Sigmoid colon (tissue), 7 donors: ENCODE measurements around the gene CCNC. TPM values are rescaled to one million over a fixed set of nuclear protein-coding genes. Genes with fewer than 3 reads are reported as not detected.

Experiments used
- DNase-seq: peaks from one replicate; pipeline ENCODE4 v3.0.0-alpha.2; 2019
- H3K27ac ChIP-seq, 4 donors: fragments of 200-600 bp; sonication (generic); one replicate each; pipeline ENCODE4 v1.5.1; 2016 to 2019; ENCODE audit warnings: mild to moderate bottlenecking in 1 of 4
- H3K27me3 ChIP-seq, 3 donors: fragments of 200-600 bp; sonication (generic); one replicate each; pipeline ENCODE4 v1.5.1; 2019; ENCODE audit warnings: mild to moderate bottlenecking in 1 of 3
- H3K36me3 ChIP-seq, 4 donors: fragments of 200-600 bp; sonication (generic); one replicate each; pipeline ENCODE4 v1.5.1; 2016 to 2019
- H3K4me1 ChIP-seq, 4 donors: fragments of 200-600 bp; sonication (generic); one replicate each; pipeline ENCODE4 v1.5.1; 2017 to 2019
- H3K4me3 ChIP-seq, 4 donors: fragments of 200-600 bp; sonication (generic); one replicate each; pipeline ENCODE4 v1.5.1; 2017 to 2019; ENCODE audit warnings: mild to moderate bottlenecking in 2 of 4, moderate library complexity in 1 of 4
- H3K9me3 ChIP-seq, 4 donors: fragments of 200-600 bp in 3 of 4; sonication (generic) in 3 of 4; one replicate each; pipeline versions ENCODE4 v1.5.1 to v1.6.1; 2013 to 2019
- EP300 ChIP-seq, 4 donors: sonication (generic); formaldehyde crosslinking; IDR thresholded peaks; one replicate each; pipeline ENCODE4 v1.6.1; 2017; ENCODE audit warnings: antibody characterized with exemption in 4 of 4
- POLR2A ChIP-seq, 2 donors: fragments of 450-650 bp; IDR thresholded peaks; one replicate each; pipeline ENCODE4 v1.6.1; 2016; ENCODE audit warnings: antibody characterized with exemption in 2 of 2, mild to moderate bottlenecking in 2 of 2, moderate library complexity in 2 of 2
- POLR2AphosphoS5 ChIP-seq, 4 donors: sonication (generic); formaldehyde crosslinking; IDR thresholded peaks; one replicate each; pipeline ENCODE4 v1.6.1; 2017; ENCODE audit warnings: antibody characterized with exemption in 4 of 4
- WGBS, 2 donors: extraction: QIAGEN DNeasy Blood & Tissue Kit; methylation state at CpG; one replicate each; pipeline ENCODE4 v1.1.7; 2013; 5-methylcytosine and 5-hydroxymethylcytosine counted together
- intact Hi-C: fragments of 100-400 bp; cut with DNase I; formaldehyde crosslinking; loops from one replicate; pipeline ENCODE4 v1.15.1; 2023
- polyA plus RNA-seq, 3 donors: library from polyadenylated mRNA; stranded (reverse); fragments of 200-250 nt; gene quantifications; one replicate each; pipeline ENCODE4 v1.2.3, GENCODE V29; 2013
- total RNA-seq, 4 donors: library from RNA; depleted of rRNA; stranded (reverse); fragments of >200 nt; gene quantifications; one replicate each; pipeline ENCODE4 v1.1.0, GENCODE V29; 2016
- TF ChIP-seq, protein P1 (sequence below), 4 experiments: fragments of 450-650 bp in 3 of 4; fragments of 200-600 bp in 1 of 4; IDR thresholded peaks; one replicate each; pipeline ENCODE4 v1.5.1; 2016 to 2019; ENCODE audit warnings: antibody characterized with exemption in 4 of 4, mild to moderate bottlenecking in 3 of 4, moderate library complexity in 2 of 4
- donor health status: healthy with polysubstance abuse.
- donor health status: Bipolar disorder and iron deficiency.
- donor health status: healthy.

CCNC gene
- total and polyA plus RNA-seq, 7 donors = 30.5 to 65.3 (median 56.5) TPM

DNA sequence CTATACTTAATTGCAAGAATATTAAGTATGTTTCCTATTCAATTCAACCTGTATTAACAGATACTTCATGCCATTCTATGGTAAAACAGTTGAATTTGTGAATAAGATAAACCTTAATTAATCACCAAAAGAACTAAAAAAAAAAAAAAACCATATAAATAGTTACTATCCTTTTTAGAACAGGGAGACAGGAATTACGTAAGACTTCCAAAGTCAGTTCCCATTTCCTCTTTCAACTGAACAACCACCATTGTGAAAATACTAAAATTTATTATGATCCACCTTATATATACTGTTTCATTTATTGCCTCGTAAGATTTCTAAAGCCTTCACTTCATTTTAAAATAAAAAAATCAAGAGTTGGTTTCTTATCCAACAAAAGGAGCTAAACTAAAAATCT is 9.4 kb downstream of the CCNC start:
- Histone ChIP-seq H3K27me3 (no peaks in the 10 kb centered on the region), H3K4me1 (no peaks in the 10 kb centered on the region), H3K36me3 (peaks cover 7 to 55% (median 10%) of the 10 kb centered on the region in 4 donors), H3K4me3 (no peak overlapping the region), H3K27ac (no peak overlapping the region), H3K9me3 (no peaks in the 10 kb centered on the region)
- no peak for DNase-seq
- no peak for TF ChIP-seq POLR2A (IDR thresholded peaks at IDR 0.05)
- no peak for TF ChIP-seq POLR2AphosphoS5 (IDR thresholded peaks at IDR 0.05)
- TF ChIP-seq EP300 (IDR thresholded peaks at IDR 0.05) = no peak
- TF ChIP-seq, protein P1, sequence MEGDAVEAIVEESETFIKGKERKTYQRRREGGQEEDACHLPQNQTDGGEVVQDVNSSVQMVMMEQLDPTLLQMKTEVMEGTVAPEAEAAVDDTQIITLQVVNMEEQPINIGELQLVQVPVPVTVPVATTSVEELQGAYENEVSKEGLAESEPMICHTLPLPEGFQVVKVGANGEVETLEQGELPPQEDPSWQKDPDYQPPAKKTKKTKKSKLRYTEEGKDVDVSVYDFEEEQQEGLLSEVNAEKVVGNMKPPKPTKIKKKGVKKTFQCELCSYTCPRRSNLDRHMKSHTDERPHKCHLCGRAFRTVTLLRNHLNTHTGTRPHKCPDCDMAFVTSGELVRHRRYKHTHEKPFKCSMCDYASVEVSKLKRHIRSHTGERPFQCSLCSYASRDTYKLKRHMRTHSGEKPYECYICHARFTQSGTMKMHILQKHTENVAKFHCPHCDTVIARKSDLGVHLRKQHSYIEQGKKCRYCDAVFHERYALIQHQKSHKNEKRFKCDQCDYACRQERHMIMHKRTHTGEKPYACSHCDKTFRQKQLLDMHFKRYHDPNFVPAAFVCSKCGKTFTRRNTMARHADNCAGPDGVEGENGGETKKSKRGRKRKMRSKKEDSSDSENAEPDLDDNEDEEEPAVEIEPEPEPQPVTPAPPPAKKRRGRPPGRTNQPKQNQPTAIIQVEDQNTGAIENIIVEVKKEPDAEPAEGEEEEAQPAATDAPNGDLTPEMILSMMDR (IDR thresholded peaks at IDR 0.05) = no peak
- intact Hi-C loops = no loop called here
- WGBS, 2 donors = 91 to 92% methylated on average over 2 of the region's 2 CpGs

GRCh38 chr6:99553888-99554287 is 14.6 kb downstream of the CCNC start:
- intact Hi-C loops = no loop called here

GRCh38 chr6:99550046-99550748 is 18.3 kb downstream of the CCNC start:
- no peaks in the 10 kb centered on the region for H3K27me3 ChIP-seq
- no peak overlapping the region for H3K4me3 ChIP-seq
- peaks cover 0 to 88% (median 15%) of the 10 kb centered on the region in 4 donors for H3K36me3 ChIP-seq
- no peaks in the 10 kb centered on the region for H3K9me3 ChIP-seq
- H3K27ac ChIP-seq = no peak overlapping the region
- DNase-seq = no peak
- TF ChIP-seq POLR2AphosphoS5 (IDR thresholded peaks at IDR 0.05) = no peak
- TF ChIP-seq, protein P1 (IDR thresholded peaks at IDR 0.05) = no peak
- TF ChIP-seq POLR2A (IDR thresholded peaks at IDR 0.05) = no peak
- TF ChIP-seq EP300 (IDR thresholded peaks at IDR 0.05) = no peak
- H3K4me1 ChIP-seq = no peaks in the 10 kb centered on the region
- WGBS, 2 donors = 89 to 93% methylated on average over 3 of the region's 3 CpGs
- intact Hi-C loops = no loop called here

More at GRCh38 chr6:99553888-99554287, 14.6 kb downstream of the CCNC start:
- no peak for TF ChIP-seq EP300 (IDR thresholded peaks at IDR 0.05)
- TF ChIP-seq, protein P1 (IDR thresholded peaks at IDR 0.05) = no peak
- no peak for TF ChIP-seq POLR2AphosphoS5 (IDR thresholded peaks at IDR 0.05)
- no peak for TF ChIP-seq POLR2A (IDR thresholded peaks at IDR 0.05)
- Histone ChIP-seq H3K27ac (no peak overlapping the region), H3K4me1 (no peaks in the 10 kb centered on the region), H3K4me3 (no peak overlapping the region), H3K27me3 (no peaks in the 10 kb centered on the region), H3K9me3 (no peaks in the 10 kb centered on the region), H3K36me3 (peaks cover 4 to 82% (median 12%) of the 10 kb centered on the region in 4 donors)
- WGBS, 2 donors = 93 to 97% methylated on average over 2 of the region's 2 CpGs
- DNase-seq = no peak

- Histone ChIP-seq H3K27me3 (no peaks in the 10 kb centered on the region), H3K4me3 (no peak overlapping the region), H3K9me3 (no peaks in the 10 kb centered on the region), H3K36me3 (peaks cover 0 to 82% (median 11%) of the 10 kb centered on the region in 4 donors), H3K27ac (no peak overlapping the region), H3K4me1 (no peaks in the 10 kb centered on the region)
- WGBS, 2 donors = 90 to 93% methylated on average over 4 of the region's 4 CpGs
- DNase-seq = no peak
- TF ChIP-seq POLR2AphosphoS5 (IDR thresholded peaks at IDR 0.05) = no peak
- no peak for TF ChIP-seq POLR2A (IDR thresholded peaks at IDR 0.05)
- TF ChIP-seq, protein P1 (IDR thresholded peaks at IDR 0.05) = no peak
- TF ChIP-seq EP300 (IDR thresholded peaks at IDR 0.05) = no peak
- intact Hi-C loops = no loop called here
Observed at GRCh38 chr6:99548706-99549105, 19.8 kb downstream of the CCNC start.
